Measurements from ENCODE around the gene ZNF771. TPM values are rescaled to one million over a fixed set of nuclear protein-coding genes. Genes with fewer than 3 reads are reported as not detected.

Gene ZNF771
- total and polyA plus RNA-seq, 12 donors: 2.8 to 81.3 (median 11.9) TPM

DNA sequence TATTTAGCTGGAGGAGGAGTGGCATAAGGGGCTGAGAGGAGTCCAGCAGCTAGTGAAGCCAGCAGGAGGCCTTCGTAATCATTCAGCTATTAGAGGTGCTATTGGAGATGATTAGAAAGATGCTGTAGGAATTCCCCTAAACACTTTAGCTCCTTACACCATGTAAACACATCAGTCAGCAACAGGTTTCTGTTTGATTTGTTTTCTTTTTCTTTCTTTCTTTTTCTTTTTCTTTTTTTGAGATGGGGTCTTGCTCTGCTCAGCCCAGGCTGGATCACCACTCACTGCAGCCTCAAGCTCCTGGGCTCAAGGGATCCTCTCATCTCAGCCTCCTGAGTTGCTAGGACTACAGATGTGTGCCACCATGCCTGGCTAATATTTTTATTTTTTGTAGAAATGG, 48.9 kb downstream of the ZNF771 start:
- DNase-seq: no peak
- H3K4me3 ChIP-seq: no peak overlapping the region
- TF ChIP-seq, protein P1, sequence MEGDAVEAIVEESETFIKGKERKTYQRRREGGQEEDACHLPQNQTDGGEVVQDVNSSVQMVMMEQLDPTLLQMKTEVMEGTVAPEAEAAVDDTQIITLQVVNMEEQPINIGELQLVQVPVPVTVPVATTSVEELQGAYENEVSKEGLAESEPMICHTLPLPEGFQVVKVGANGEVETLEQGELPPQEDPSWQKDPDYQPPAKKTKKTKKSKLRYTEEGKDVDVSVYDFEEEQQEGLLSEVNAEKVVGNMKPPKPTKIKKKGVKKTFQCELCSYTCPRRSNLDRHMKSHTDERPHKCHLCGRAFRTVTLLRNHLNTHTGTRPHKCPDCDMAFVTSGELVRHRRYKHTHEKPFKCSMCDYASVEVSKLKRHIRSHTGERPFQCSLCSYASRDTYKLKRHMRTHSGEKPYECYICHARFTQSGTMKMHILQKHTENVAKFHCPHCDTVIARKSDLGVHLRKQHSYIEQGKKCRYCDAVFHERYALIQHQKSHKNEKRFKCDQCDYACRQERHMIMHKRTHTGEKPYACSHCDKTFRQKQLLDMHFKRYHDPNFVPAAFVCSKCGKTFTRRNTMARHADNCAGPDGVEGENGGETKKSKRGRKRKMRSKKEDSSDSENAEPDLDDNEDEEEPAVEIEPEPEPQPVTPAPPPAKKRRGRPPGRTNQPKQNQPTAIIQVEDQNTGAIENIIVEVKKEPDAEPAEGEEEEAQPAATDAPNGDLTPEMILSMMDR (IDR thresholded peaks at IDR 0.05): no peak
- no peak for TF ChIP-seq POLR2A (IDR thresholded peaks at IDR 0.05)
- H3K36me3 ChIP-seq (replicated peaks in 1 of 2): no peaks in the 10 kb centered on the region
- no peak overlapping the region for H3K27ac ChIP-seq
- intact Hi-C loops (cut with DNase I): loop anchor here in 1 of 2 donors (5.0 to 10.0 kb wide), 2 partner anchors 61 to 168 kb away; no protein-coding TSS in a partner anchor
- no peaks in the 10 kb centered on the region for H3K27me3 ChIP-seq
- WGBS, 4 donors: 93 to 100% (median 97%) methylated on average over 1 of the region's 1 CpG
- no peaks in the 10 kb centered on the region for H3K9me3 ChIP-seq (replicated peaks in 1 of 3)
- H3K4me1 ChIP-seq (replicated peaks in 1 of 2): no peaks in the 10 kb centered on the region

- TF ChIP-seq, protein P1 (IDR thresholded peaks at IDR 0.05): no peak
- TF ChIP-seq POLR2A (IDR thresholded peaks at IDR 0.05): no peak
- intact Hi-C loops (cut with DNase I): loop anchor here in 1 of 2 donors (5.0 to 10.0 kb wide), 2 partner anchors 60 to 168 kb away; no protein-coding TSS in a partner anchor
- WGBS, 4 donors: 79 to 88% (median 86%) methylated on average over 1 of the region's 1 CpG
- Histone ChIP-seq H3K36me3 (replicated peaks in 1 of 2) (no peaks in the 10 kb centered on the region), H3K9me3 (replicated peaks in 1 of 3) (no peaks in the 10 kb centered on the region), H3K27me3 (no peaks in the 10 kb centered on the region), H3K4me1 (replicated peaks in 1 of 2) (no peaks in the 10 kb centered on the region), H3K4me3 (no peak overlapping the region), H3K27ac (no peak overlapping the region)
- no peak for DNase-seq
Measured at GRCh38 chr16:30457256-30457655, 49.9 kb downstream of the ZNF771 start.

DNA sequence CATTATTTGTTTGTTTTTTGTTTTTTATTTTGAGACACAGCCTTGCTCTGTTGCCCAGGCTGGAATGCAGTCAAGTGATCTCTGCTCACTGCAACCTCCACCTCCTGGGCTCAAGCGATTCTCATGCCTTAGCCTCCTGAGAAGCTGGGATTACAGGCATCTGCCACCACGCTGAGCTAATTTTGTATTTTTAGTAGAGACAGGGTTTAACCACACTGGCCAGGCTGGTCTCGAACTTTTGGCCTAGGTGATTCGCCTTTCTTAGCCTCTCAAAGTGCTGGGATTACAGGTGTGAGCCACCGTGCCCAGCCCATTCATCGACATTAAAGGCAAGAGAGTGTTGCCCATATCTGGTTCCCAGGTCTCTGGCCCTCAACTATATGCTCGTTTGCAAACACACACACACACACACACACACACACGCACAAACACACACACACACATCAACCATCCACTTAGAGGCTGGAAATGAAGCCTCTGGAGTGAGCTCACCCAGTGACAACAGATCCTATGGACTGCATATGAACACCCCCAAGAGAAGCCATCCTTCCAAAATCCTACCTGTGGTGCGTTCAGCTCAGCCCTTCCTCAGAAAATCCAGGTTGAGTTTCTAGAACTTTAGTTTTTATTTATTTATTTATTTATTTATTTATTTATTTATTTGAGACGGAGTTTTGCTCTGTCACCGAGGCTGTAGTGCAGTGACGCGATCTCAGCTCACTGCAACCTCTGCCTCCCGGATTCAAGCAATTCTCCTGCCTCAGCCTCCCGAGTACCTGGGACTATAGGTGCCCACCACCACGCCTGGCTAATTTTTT, 50.5 kb downstream of the ZNF771 start:
- Histone ChIP-seq H3K4me3 (no peak overlapping the region), H3K36me3 (replicated peaks in 1 of 2) (no peaks in the 10 kb centered on the region), H3K9me3 (replicated peaks in 1 of 3) (no peaks in the 10 kb centered on the region), H3K4me1 (replicated peaks in 1 of 2) (no peaks in the 10 kb centered on the region), H3K27ac (no peak overlapping the region), H3K27me3 (no peaks in the 10 kb centered on the region)
- intact Hi-C loops (cut with DNase I): loop anchor here in 1 of 2 donors (5.0 to 10.0 kb wide), 2 partner anchors 59 to 167 kb away; no protein-coding TSS in a partner anchor
- DNase-seq: no peak
- 85 to 94% (median 90%) methylated on average over 16 of the region's 16 CpGs for WGBS, 4 donors
- TF ChIP-seq POLR2A (IDR thresholded peaks at IDR 0.05): no peak
- TF ChIP-seq, protein P1 (IDR thresholded peaks at IDR 0.05): no peak

GRCh38 chr16:30458561-30459394, 51.4 kb downstream of the ZNF771 start:
- Histone ChIP-seq H3K4me1 (replicated peaks in 1 of 2) (no peaks in the 10 kb centered on the region), H3K27ac (no peak overlapping the region), H3K4me3 (no peak overlapping the region), H3K27me3 (no peaks in the 10 kb centered on the region), H3K9me3 (replicated peaks in 1 of 3) (no peaks in the 10 kb centered on the region), H3K36me3 (replicated peaks in 1 of 2) (no peaks in the 10 kb centered on the region)
- DNase-seq: peak in 3 of 7 donors; percentile 24 to 53 (median 40)
- TF ChIP-seq, protein P1 (IDR thresholded peaks at IDR 0.05): no peak
- TF ChIP-seq POLR2A (IDR thresholded peaks at IDR 0.05): no peak
- 74 to 80% (median 76%) methylated on average over 17 to 22 of the region's 22 CpGs for WGBS, 4 donors
- intact Hi-C loops (cut with DNase I): loop anchor here in 1 of 2 donors (5.0 to 10.0 kb wide), 2 partner anchors 59 to 166 kb away; no protein-coding TSS in a partner anchor

Measured in adrenal gland (tissue), 12 donors.